Caco-2 (cell line): ENCODE results near the gene NEGR1. TPM values are rescaled to one million over a fixed set of nuclear protein-coding genes. Genes with fewer than 3 reads are reported as not detected.

Experiments used
- BruUV-seq: library from RNA; stranded (reverse); fragments of 400-500 nt; replicated peaks from 2 replicates; lab custom pipeline; 2021; lab: Mats Ljungman, UMichigan
- CTCF ChIA-PET: fragments of 300-600 bp; sonication (Branson Sonifier 250); formaldehyde crosslinking; loops from one replicate; lab custom pipeline; 2022; ENCODE audit warnings: antibody characterized with exemption; lab: Charles Lee
- POLR2A ChIA-PET: fragments of 300-600 bp; sonication (Branson Sonifier 250); formaldehyde crosslinking; loops from one replicate; lab custom pipeline; 2022; ENCODE audit warnings: antibody characterized with exemption; lab: Charles Lee
- DNase-seq, 2 experiments: peaks; one replicate each; pipeline versions ENCODE4 v3.0.0 to v3.0.0-alpha.2; 2020 to 2022
- H3K27me3 ChIP-seq: replicated peaks from 2 replicates; pipeline ENCODE4 v1.6.0; 2011; ENCODE audit warnings: low read length; ENCODE audit not compliant: control insufficient read depth, insufficient read depth
- H3K36me3 ChIP-seq: 2 replicates; pipeline ENCODE4 v1.5.1; 2011; ENCODE audit warnings: low read length; ENCODE audit not compliant: control insufficient read depth, insufficient read depth
- H3K4me1 ChIP-seq: fragments of 250-450 bp; sonication (Bioruptor Pico); 2 replicates; pipeline ENCODE4 v1.5.1; 2020; ENCODE audit warnings: mild to moderate bottlenecking
- H3K4me3 ChIP-seq: 2 replicates; pipeline ENCODE4 v1.5.1; 2011; ENCODE audit warnings: low read depth, mild to moderate bottlenecking, control low read depth, low read length
- H3K9me3 ChIP-seq: fragments of 250-450 bp; sonication (Bioruptor Pico); 2 replicates; pipeline ENCODE4 v1.5.1; 2020; ENCODE audit warnings: mild to moderate bottlenecking, moderate library complexity
- H3K27ac Mint-ChIP-seq: one replicate; pipeline ENCODE4 v1.8.0; 2022; ENCODE audit warnings: mixed read lengths; ENCODE audit not compliant: unreplicated experiment
- H3K27me3 Mint-ChIP-seq: one replicate; pipeline ENCODE4 v1.8.0; 2022; ENCODE audit warnings: mixed read lengths; ENCODE audit not compliant: insufficient read depth, unreplicated experiment
- H3K36me3 Mint-ChIP-seq: one replicate; pipeline ENCODE4 v1.8.0; 2022; ENCODE audit warnings: mild to moderate bottlenecking, mixed read lengths; ENCODE audit not compliant: insufficient read depth, unreplicated experiment
- H3K4me1 Mint-ChIP-seq: one replicate; pipeline ENCODE4 v1.8.0; 2022; ENCODE audit warnings: low read depth, mixed read lengths; ENCODE audit not compliant: unreplicated experiment
- H3K4me3 Mint-ChIP-seq: one replicate; pipeline ENCODE4 v1.8.0; 2022; ENCODE audit warnings: mild to moderate bottlenecking, moderate library complexity, mixed read lengths; ENCODE audit not compliant: unreplicated experiment
- H3K9me3 Mint-ChIP-seq: one replicate; pipeline ENCODE4 v1.8.0; 2022; ENCODE audit warnings: mixed read lengths; ENCODE audit not compliant: unreplicated experiment
- intact Hi-C: fragments of 100-400 bp; cut with micrococcal nuclease; formaldehyde crosslinking; loops from one replicate; pipeline ENCODE4 v1.10.0; 2022; ENCODE audit not compliant: unreplicated experiment
- total RNA-seq: library from RNA; stranded (reverse); gene quantifications from 2 replicates; pipeline ENCODE4 v1.2.3, GENCODE V29; 2022
- TF ChIP-seq, protein P1 (sequence below), 2 experiments: fragments of 200-600 bp in 1 of 2; IDR thresholded peaks; 1 replicate in 1 of 2; 2 replicates in 1 of 2; pipeline versions ENCODE4 v1.5.1 to v1.8.0; 2011 to 2022; ENCODE audit warnings: antibody characterized with exemption in 1 of 2, control low read depth in 1 of 2, inconsistent platforms in 1 of 2, low read depth in 1 of 2, low read length in 1 of 2, mild to moderate bottlenecking in 1 of 2, moderate library complexity in 1 of 2; ENCODE audit not compliant: insufficient read depth in 1 of 2, severe bottlenecking in 1 of 2, unreplicated experiment in 1 of 2

The NEGR1 gene
- total RNA-seq, 1 experiment from 2014 or later = not detected

DNA sequence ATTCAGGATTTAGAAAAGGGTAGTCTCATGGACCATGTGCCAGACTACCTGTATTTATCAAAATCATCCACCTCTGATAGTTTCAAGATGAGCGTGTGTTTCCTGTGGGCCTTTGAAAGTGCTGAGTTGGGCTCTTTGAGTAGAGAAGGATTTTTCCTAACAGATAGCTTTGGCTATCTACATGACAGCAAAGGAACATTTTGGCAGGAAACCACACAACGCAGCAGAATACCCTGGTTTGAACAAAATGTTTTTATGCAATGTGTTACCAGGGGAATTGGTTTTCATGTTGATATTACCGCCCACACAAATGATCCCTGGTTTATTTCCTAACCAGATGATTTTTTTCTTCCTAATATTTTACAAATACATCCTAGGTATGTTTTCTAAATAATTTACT is 431.4 kb downstream of the NEGR1 start:
- no peaks in the 10 kb centered on the region for H3K4me1 Mint-ChIP-seq

GRCh38 chr1:71850515-71850914 is 431.8 kb downstream of the NEGR1 start:
- no peak for DNase-seq
- BruUV-seq = no TSS peak
- POLR2A ChIA-PET = no interaction called here
- TF ChIP-seq, protein P1, sequence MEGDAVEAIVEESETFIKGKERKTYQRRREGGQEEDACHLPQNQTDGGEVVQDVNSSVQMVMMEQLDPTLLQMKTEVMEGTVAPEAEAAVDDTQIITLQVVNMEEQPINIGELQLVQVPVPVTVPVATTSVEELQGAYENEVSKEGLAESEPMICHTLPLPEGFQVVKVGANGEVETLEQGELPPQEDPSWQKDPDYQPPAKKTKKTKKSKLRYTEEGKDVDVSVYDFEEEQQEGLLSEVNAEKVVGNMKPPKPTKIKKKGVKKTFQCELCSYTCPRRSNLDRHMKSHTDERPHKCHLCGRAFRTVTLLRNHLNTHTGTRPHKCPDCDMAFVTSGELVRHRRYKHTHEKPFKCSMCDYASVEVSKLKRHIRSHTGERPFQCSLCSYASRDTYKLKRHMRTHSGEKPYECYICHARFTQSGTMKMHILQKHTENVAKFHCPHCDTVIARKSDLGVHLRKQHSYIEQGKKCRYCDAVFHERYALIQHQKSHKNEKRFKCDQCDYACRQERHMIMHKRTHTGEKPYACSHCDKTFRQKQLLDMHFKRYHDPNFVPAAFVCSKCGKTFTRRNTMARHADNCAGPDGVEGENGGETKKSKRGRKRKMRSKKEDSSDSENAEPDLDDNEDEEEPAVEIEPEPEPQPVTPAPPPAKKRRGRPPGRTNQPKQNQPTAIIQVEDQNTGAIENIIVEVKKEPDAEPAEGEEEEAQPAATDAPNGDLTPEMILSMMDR (IDR thresholded peaks at IDR 0.05; ENCODE audit: insufficient read depth in 1 of 2, low read depth in 1 of 2, low read length in 1 of 2, severe bottlenecking in 1 of 2, unreplicated experiment in 1 of 2) = no peak
- Mint-ChIP-seq H3K4me3 (no peak overlapping the region), H3K4me1 (no peaks in the 10 kb centered on the region), H3K27me3 (peaks cover 2% of the 10 kb centered on the region), H3K36me3 (no peaks in the 10 kb centered on the region), H3K9me3 (no peaks in the 10 kb centered on the region), H3K27ac (no peak overlapping the region)
- Histone ChIP-seq H3K9me3 (no peaks in the 10 kb centered on the region), H3K4me3 (no peak overlapping the region), H3K4me1 (no peaks in the 10 kb centered on the region), H3K36me3 (no peaks in the 10 kb centered on the region), H3K27me3 (no peaks in the 10 kb centered on the region)
- intact Hi-C loops = no loop called here
- CTCF ChIA-PET = no interaction called here

More for the DNA sequence above, 431.4 kb downstream of the NEGR1 start:
- Histone ChIP-seq H3K27me3 (no peaks in the 10 kb centered on the region), H3K4me1 (no peaks in the 10 kb centered on the region), H3K9me3 (no peaks in the 10 kb centered on the region), H3K36me3 (no peaks in the 10 kb centered on the region), H3K4me3 (no peak overlapping the region)
- TF ChIP-seq, protein P1 (IDR thresholded peaks at IDR 0.05; ENCODE audit: insufficient read depth in 1 of 2, low read depth in 1 of 2, low read length in 1 of 2, severe bottlenecking in 1 of 2, unreplicated experiment in 1 of 2) = no peak
- BruUV-seq = no TSS peak
- intact Hi-C loops = no loop called here
- peaks cover 2% of the 10 kb centered on the region for H3K27me3 Mint-ChIP-seq
- POLR2A ChIA-PET = no interaction called here
- no peak overlapping the region for H3K4me3 Mint-ChIP-seq
- no peak for DNase-seq
- H3K9me3 Mint-ChIP-seq = no peaks in the 10 kb centered on the region
- no peaks in the 10 kb centered on the region for H3K36me3 Mint-ChIP-seq
- no peak overlapping the region for H3K27ac Mint-ChIP-seq
- CTCF ChIA-PET = no interaction called here

DNA sequence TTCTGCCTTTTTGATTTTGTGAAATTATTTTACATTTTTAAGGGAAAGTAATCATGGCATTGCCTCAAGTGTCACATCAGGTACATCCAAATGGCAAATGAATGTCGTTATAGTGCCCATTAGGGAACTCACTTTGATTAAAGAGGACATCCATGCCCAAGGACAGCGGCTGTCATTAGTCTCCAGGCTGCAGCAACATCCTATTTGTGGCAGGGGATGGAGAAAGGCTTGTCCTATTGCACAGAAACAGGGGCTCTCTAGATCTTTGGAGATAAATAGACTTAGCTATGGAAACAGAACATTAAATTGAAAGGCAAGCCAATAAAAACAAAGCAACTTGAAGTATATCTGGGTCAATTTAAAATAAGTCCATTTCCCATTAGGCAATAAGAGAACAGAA is 439.3 kb downstream of the NEGR1 start:
- Mint-ChIP-seq H3K4me1 (no peaks in the 10 kb centered on the region), H3K27ac (no peak overlapping the region), H3K27me3 (peaks cover 2% of the 10 kb centered on the region), H3K9me3 (no peaks in the 10 kb centered on the region), H3K4me3 (no peak overlapping the region), H3K36me3 (no peaks in the 10 kb centered on the region)
- DNase-seq = no peak
- POLR2A ChIA-PET = no interaction called here
- TF ChIP-seq, protein P1 (IDR thresholded peaks at IDR 0.05; ENCODE audit: insufficient read depth in 1 of 2, low read depth in 1 of 2, low read length in 1 of 2, severe bottlenecking in 1 of 2, unreplicated experiment in 1 of 2) = no peak
- intact Hi-C loops = no loop called here
- Histone ChIP-seq H3K27me3 (no peaks in the 10 kb centered on the region), H3K4me1 (no peaks in the 10 kb centered on the region), H3K4me3 (no peak overlapping the region), H3K36me3 (no peaks in the 10 kb centered on the region), H3K9me3 (no peaks in the 10 kb centered on the region)
- no TSS peak for BruUV-seq
- CTCF ChIA-PET = no interaction called here
